GM19467 (cell line): ENCODE results near the gene OSBP2.
"Not testable (repeated sequence)": the region's sequence is repeated elsewhere in the genome, so short reads cannot be mapped to it uniquely, and the experiment has no call there.

Source experiments
- ATAC-seq: cut with Tn5 transposase; IDR thresholded peaks from one replicate; pipeline ENCODE4 v1.9.1; 2021; ENCODE audit warnings: mild to moderate bottlenecking, moderate library complexity; ENCODE audit not compliant: unreplicated experiment

Gene OSBP2

GRCh38 chr22:30679895-30680690, 14.6 kb upstream of the OSBP2 start:
- not testable (repeated sequence) for ATAC-seq

- ATAC-seq: no peak
Observed at GRCh38 chr22:30680991-30681770, 13.5 kb upstream of the OSBP2 start.

- no peak for ATAC-seq
Observed at GRCh38 chr22:30681831-30682230, 12.8 kb upstream of the OSBP2 start.

- ATAC-seq: no peak
Observed at GRCh38 chr22:30685178-30685577, 9.5 kb upstream of the OSBP2 start.

- no peak for ATAC-seq
Observed at GRCh38 chr22:30687358-30687757, 7.3 kb upstream of the OSBP2 start.

- no peak for ATAC-seq
Observed at GRCh38 chr22:30689622-30690021, 5.1 kb upstream of the OSBP2 start.

- ATAC-seq: no peak
Observed at GRCh38 chr22:30691204-30691603, 3.5 kb upstream of the OSBP2 start.

GRCh38 chr22:30694171-30694639, 469 bp upstream of the OSBP2 start:
- no peak for ATAC-seq

GRCh38 chr22:30695351-30695851, 727 bp downstream of the OSBP2 start:
- ATAC-seq: no peak

- no peak for ATAC-seq
Observed at GRCh38 chr22:30695871-30696655, 1.4 kb downstream of the OSBP2 start.

- no peak for ATAC-seq
Observed at GRCh38 chr22:30697975-30698374, 3.3 kb downstream of the OSBP2 start.

- no peak for ATAC-seq
Observed at GRCh38 chr22:30701872-30702271, 7.2 kb downstream of the OSBP2 start.

GRCh38 chr22:30702856-30703255, 8.2 kb downstream of the OSBP2 start:
- ATAC-seq: no peak

GRCh38 chr22:30704978-30705377, 10.3 kb downstream of the OSBP2 start:
- ATAC-seq: no peak

GRCh38 chr22:30705710-30706651, 11.3 kb downstream of the OSBP2 start:
- no peak for ATAC-seq

GRCh38 chr22:30709980-30710379, 15.3 kb downstream of the OSBP2 start:
- ATAC-seq: not testable (repeated sequence)

- ATAC-seq: no peak
Observed at GRCh38 chr22:30712094-30712493, 17.4 kb downstream of the OSBP2 start.

- ATAC-seq: no peak
Observed at GRCh38 chr22:30714062-30714461, 19.4 kb downstream of the OSBP2 start.

GRCh38 chr22:30717331-30717921, 22.8 kb downstream of the OSBP2 start:
- ATAC-seq: no peak

GRCh38 chr22:30717952-30718351, 23.3 kb downstream of the OSBP2 start:
- no peak for ATAC-seq
